Liver (tissue), 9 donors: ENCODE data around the gene ZSCAN22. TPM values are rescaled to one million over a fixed set of nuclear protein-coding genes. Genes with fewer than 3 reads are reported as not detected.

Experiments used
- DNase-seq: peaks from one replicate; pipeline ENCODE4 v3.0.0-alpha.2; 2017; ENCODE audit warnings: low spot score
- H3K27ac ChIP-seq, 2 donors: one replicate each; pipeline ENCODE4 v1.7.0; 2013; ENCODE audit warnings: inconsistent platforms in 2 of 2, low read length in 2 of 2, control low read depth in 1 of 2, low read depth in 1 of 2, mild to moderate bottlenecking in 1 of 2
- H3K27me3 ChIP-seq, 4 donors: one replicate each; pipeline versions ENCODE4 v1.6.1 to v1.7.0; 2013; ENCODE audit warnings: low read length in 3 of 4, inconsistent platforms in 1 of 4, mild to moderate bottlenecking in 1 of 4, moderate library complexity in 1 of 4; ENCODE audit not compliant: control insufficient read depth in 4 of 4, insufficient read depth in 4 of 4
- H3K36me3 ChIP-seq, 4 donors: one replicate each; pipeline versions ENCODE4 v1.6.1 to v1.7.0; 2013; ENCODE audit warnings: low read length in 3 of 4, mild to moderate bottlenecking in 3 of 4, low read depth in 1 of 4, moderate library complexity in 1 of 4; ENCODE audit not compliant: control insufficient read depth in 4 of 4, insufficient read depth in 3 of 4
- H3K4me1 ChIP-seq, 4 donors: one replicate each; pipeline versions ENCODE4 v1.6.1 to v1.7.0; 2013; ENCODE audit warnings: low read length in 3 of 4, mild to moderate bottlenecking in 3 of 4, moderate library complexity in 1 of 4; ENCODE audit not compliant: control insufficient read depth in 4 of 4, insufficient read depth in 4 of 4
- H3K4me3 ChIP-seq, 3 donors: one replicate each; pipeline versions ENCODE4 v1.6.1 to v1.7.0; 2013; ENCODE audit warnings: low read length in 3 of 3, control low read depth in 1 of 3, low read depth in 1 of 3, mild to moderate bottlenecking in 1 of 3
- H3K9ac ChIP-seq, 2 donors: one replicate each; pipeline ENCODE4 v1.7.0; 2013; ENCODE audit warnings: low read length in 2 of 2, mild to moderate bottlenecking in 2 of 2, moderate library complexity in 2 of 2, control low read depth in 1 of 2, low read depth in 1 of 2
- H3K9me3 ChIP-seq, 4 donors: one replicate each; pipeline versions ENCODE4 v1.6.1 to v1.7.0; 2013; ENCODE audit warnings: low read length in 3 of 4; ENCODE audit not compliant: control insufficient read depth in 4 of 4
- CTCF ChIP-seq: fragments of 150-350 bp; IDR thresholded peaks from 2 replicates; pipeline ENCODE4 v1.5.1; 2017; ENCODE audit warnings: improper control_type of control experiment, low read depth, low read length; ENCODE audit not compliant: missing input control
- EGR1 ChIP-seq, 2 donors: IDR thresholded peaks; 2 replicates each; pipeline ENCODE4 v1.6.1; 2016 to 2018; ENCODE audit warnings: antibody characterized with exemption in 2 of 2, low read depth in 2 of 2
- FOXA1 ChIP-seq: IDR thresholded peaks from 2 replicates; pipeline ENCODE4 v1.6.1; 2016; ENCODE audit warnings: antibody characterized with exemption
- FOXA2 ChIP-seq: IDR thresholded peaks from 2 replicates; pipeline ENCODE4 v1.6.1; 2016; ENCODE audit warnings: antibody characterized with exemption
- GABPA ChIP-seq, 2 donors: IDR thresholded peaks in 1 of 2; conservative IDR thresholded peaks in 1 of 2; 2 replicates each; pipeline ENCODE4 v1.6.1; 2016; ENCODE audit warnings: antibody characterized with exemption in 2 of 2, mild to moderate bottlenecking in 1 of 2, moderate library complexity in 1 of 2
- HNF4A ChIP-seq, 2 donors: conservative IDR thresholded peaks; 2 replicates each; pipeline ENCODE4 v1.6.1; 2016; ENCODE audit warnings: antibody characterized with exemption in 2 of 2, mild to moderate bottlenecking in 2 of 2
- HNF4G ChIP-seq: IDR thresholded peaks from 2 replicates; pipeline ENCODE4 v1.6.1; 2016; ENCODE audit warnings: antibody characterized with exemption
- JUND ChIP-seq, 2 donors: IDR thresholded peaks; 2 replicates each; pipeline ENCODE4 v1.6.1; 2016; ENCODE audit warnings: antibody characterized with exemption in 2 of 2
- NR2F2 ChIP-seq: IDR thresholded peaks from 2 replicates; pipeline ENCODE4 v1.6.1; 2016; ENCODE audit warnings: antibody characterized with exemption
- RAD21 ChIP-seq, 2 donors: IDR thresholded peaks; 2 replicates each; pipeline ENCODE4 v1.6.1; 2016; ENCODE audit warnings: antibody characterized with exemption in 2 of 2, mild to moderate bottlenecking in 2 of 2
- REST ChIP-seq: IDR thresholded peaks from 2 replicates; pipeline ENCODE4 v1.6.1; 2016; ENCODE audit warnings: antibody characterized with exemption, mild to moderate bottlenecking
- RXRA ChIP-seq, 2 donors: IDR thresholded peaks; 2 replicates each; pipeline ENCODE4 v1.6.1; 2017 to 2018; ENCODE audit warnings: antibody characterized with exemption in 2 of 2, mild to moderate bottlenecking in 1 of 2
- SP1 ChIP-seq: IDR thresholded peaks from 2 replicates; pipeline ENCODE4 v1.6.1; 2018; ENCODE audit warnings: antibody characterized with exemption, mild to moderate bottlenecking
- TAF1 ChIP-seq: conservative IDR thresholded peaks from 2 replicates; pipeline ENCODE4 v1.6.1; 2016; ENCODE audit warnings: antibody characterized with exemption, mild to moderate bottlenecking
- YY1 ChIP-seq: IDR thresholded peaks from 2 replicates; pipeline ENCODE4 v1.6.1; 2016; ENCODE audit warnings: antibody characterized with exemption, mild to moderate bottlenecking
- ZBTB33 ChIP-seq: IDR thresholded peaks from 2 replicates; pipeline ENCODE4 v1.6.1; 2016; ENCODE audit warnings: antibody characterized with exemption
- WGBS: extraction: QIAGEN DNeasy Blood & Tissue Kit; methylation state at CpG from one replicate; pipeline ENCODE4 v1.1.7; 2013; 5-methylcytosine and 5-hydroxymethylcytosine counted together
- polyA plus RNA-seq, 2 donors: library from polyadenylated mRNA; stranded (reverse) in 1 of 2; unstranded in 1 of 2; fragments of 200-250 nt in 1 of 2; fragments of >200 nt in 1 of 2; fragmentation: Nextera tagmentation in 1 of 2; extraction: Ambion mirVana in 1 of 2; gene quantifications; one replicate each; pipeline versions ENCODE4 v1.2.1 to v1.2.3, GENCODE V29; 2013 to 2015
- total RNA-seq, 2 donors: library from RNA; depleted of rRNA; stranded (reverse); fragments of >200 nt; gene quantifications; one replicate each; pipeline ENCODE4 v1.2.3, GENCODE V29; 2014
- TF ChIP-seq, protein P1 (sequence below): IDR thresholded peaks from 2 replicates; pipeline ENCODE4 v1.6.1; 2016; ENCODE audit warnings: antibody characterized with exemption
- TF ChIP-seq, protein P2 (sequence below): IDR thresholded peaks from 2 replicates; pipeline ENCODE4 v1.6.1; 2016; ENCODE audit warnings: antibody characterized with exemption
- donor health status: healthy.
- donor health status: healthy.
- donor health status: healthy.
- donor health status: healthy.
- donor health status: healthy.

ZSCAN22 gene
- total and polyA plus RNA-seq, 4 donors, result 0.88 to 3.5 (median 2.0) TPM

DNA sequence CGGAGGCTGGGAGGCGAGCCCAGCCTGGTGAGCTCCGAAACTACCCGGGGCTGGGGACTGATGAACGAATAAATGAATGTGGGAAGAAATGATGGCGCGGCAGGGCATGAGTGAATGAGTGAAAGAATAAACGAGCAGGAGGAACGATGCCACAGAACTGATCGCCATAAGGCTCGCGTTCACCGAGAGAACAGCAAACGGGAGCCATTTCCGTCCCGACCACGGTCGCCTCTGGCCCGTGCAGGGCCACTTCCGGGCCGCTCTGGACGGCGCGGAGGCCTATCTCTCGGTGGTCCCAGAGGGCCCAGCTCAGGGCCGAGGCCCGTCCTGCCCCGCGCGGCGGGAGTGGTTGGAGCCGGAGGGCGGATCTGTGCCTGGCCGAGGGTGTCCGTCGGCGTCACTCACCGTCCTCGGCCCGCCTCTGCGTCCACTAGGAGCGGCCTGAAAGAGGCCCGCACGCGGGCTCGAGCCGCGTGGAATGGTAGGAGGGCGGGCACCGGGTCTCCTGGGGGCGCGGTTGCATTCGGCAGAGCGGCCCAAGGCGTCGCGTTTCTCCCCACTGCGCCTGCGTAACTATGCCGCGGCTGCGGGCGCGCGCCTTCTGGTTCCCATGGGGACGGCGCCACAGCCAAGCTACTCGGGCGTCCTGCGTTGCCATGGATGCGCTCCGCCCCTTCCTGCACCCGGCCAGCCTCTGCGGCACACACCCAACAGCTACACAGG is 35.6 kb downstream of the ZSCAN22 start, which contains the start of gene ZNF497:
TSS of gene ZNF497 (minus strand) at position 480 of the 723 bp plus-strand sequence. CDS start 5,116 bp downstream, outside the sequence.
- H3K27me3 ChIP-seq, result no peaks in the 10 kb centered on the region
- peak within 1 kb of the TSS; percentile 66 to 86 for H3K9ac ChIP-seq
- under 1% methylated on average over 74 of the region's 74 CpGs for WGBS
- no peaks in the 10 kb centered on the region for H3K36me3 ChIP-seq
- no peaks in the 10 kb centered on the region for H3K9me3 ChIP-seq
- H3K27ac ChIP-seq, result peak within 1 kb of the TSS; percentile 88 to 91
- H3K4me1 ChIP-seq, result peaks cover 3 to 11% (median 7%) of the 10 kb centered on the region in 4 donors
- TF ChIP-seq CTCF (no peak), TAF1 (peak; percentile 67), ZBTB33 (no peak), HNF4A (conservative IDR thresholded peaks at IDR 0.05) (peak in 1 of 2 donors; percentile 2), RXRA (IDR thresholded peaks at IDR 0.05) (no peak), FOXA2 (no peak), EGR1 (IDR thresholded peaks at IDR 0.05; ENCODE audit: low read depth in 2 of 2) (peak in 1 of 2 donors; percentile 0), JUND (IDR thresholded peaks at IDR 0.05) (peak in 1 of 2 donors; percentile 9), HNF4G (no peak), RAD21 (IDR thresholded peaks at IDR 0.05) (peak in 1 of 2 donors; percentile 45), YY1 (peak; percentile 95), FOXA1 (peak; percentile 19), SP1 (peak; percentile 49), GABPA (IDR thresholded peaks at IDR 0.05 in 1 of 2, conservative IDR thresholded peaks at IDR 0.05 in 1 of 2) (peak; percentile 74 to 90), REST (peak; percentile 89), NR2F2 (no peak)
- TF ChIP-seq, protein P1, sequence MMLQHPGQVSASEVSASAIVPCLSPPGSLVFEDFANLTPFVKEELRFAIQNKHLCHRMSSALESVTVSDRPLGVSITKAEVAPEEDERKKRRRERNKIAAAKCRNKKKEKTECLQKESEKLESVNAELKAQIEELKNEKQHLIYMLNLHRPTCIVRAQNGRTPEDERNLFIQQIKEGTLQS, result no peak
- TF ChIP-seq, protein P2, sequence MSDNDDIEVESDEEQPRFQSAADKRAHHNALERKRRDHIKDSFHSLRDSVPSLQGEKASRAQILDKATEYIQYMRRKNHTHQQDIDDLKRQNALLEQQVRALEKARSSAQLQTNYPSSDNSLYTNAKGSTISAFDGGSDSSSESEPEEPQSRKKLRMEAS, result peak; percentile 35
- peak; percentile 97 for DNase-seq
- H3K4me3 ChIP-seq, result peak within 1 kb of the TSS; percentile 56 to 79 (median 78)
